Activated CD8-positive, alpha-beta memory T cell treated with anti-CD3 and anti-CD28 coated beads for 1 hour (primary cell): ENCODE data around the gene FEM1B.

Source experiments
- DNase-seq, 2 donors: peaks; one replicate each; pipeline ENCODE4 v3.0.0-alpha.2; 2020; ENCODE audit warnings: low read depth in 1 of 2; ENCODE audit errors: extremely low read depth in 1 of 2

Gene FEM1B

DNA sequence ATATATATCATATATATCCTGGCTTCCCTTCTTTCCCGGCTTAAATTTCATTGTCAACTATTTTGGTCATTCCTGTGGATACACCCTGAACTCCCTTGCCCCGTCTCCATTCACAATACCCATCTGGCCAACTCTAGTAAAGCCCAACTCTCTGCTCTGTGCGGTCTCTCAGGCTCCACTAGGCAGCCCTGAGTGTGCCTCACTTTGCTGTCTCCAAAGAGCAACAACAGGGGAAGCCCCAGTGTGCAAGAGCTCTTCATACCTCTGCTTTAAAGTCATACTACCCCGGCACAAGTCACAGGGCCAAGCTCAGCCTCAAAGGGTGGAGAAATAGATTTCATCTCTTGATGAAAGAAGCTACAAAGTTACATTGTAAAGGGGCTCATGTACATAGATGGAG is 18.9 kb upstream of the FEM1B start:
- no peak for DNase-seq

DNA sequence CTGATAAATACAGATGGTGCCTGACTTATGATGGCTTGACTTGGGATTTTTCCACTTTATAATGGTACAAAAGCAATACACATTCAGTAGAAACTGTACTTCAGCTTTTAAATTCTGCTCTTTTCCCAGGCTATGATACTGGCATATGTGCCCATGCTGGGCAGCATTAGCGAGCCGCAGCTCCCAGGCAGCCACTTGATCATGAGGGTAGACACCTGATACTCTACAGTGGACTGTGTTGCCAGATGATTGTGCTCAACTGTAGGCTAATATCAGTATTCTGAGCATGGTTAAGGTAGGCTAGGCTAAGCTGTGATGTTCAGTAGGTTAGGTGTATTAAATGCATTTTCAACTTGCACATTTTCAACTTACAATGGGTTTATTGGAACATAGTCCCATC is 17.7 kb upstream of the FEM1B start:
- no peak for DNase-seq

DNA sequence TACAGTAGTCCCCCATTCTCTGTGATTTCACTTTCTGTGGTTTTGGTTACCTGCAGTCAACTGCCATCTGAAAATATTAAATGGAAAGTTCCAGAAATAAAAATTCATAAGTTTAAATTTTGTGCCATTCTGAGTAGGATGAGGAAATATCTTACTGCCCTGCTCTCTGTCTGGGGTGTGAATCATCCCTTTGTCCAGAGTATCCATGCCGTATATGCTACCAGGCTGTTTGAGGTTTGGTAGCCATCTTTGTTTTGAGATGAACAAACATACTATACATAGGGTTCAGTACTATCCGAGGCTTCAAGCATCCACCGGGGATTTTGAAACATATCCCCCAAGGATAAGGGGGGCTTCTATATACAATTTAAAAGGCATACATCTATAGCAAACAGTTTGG is 16.3 kb upstream of the FEM1B start:
- DNase-seq: no peak

DNA sequence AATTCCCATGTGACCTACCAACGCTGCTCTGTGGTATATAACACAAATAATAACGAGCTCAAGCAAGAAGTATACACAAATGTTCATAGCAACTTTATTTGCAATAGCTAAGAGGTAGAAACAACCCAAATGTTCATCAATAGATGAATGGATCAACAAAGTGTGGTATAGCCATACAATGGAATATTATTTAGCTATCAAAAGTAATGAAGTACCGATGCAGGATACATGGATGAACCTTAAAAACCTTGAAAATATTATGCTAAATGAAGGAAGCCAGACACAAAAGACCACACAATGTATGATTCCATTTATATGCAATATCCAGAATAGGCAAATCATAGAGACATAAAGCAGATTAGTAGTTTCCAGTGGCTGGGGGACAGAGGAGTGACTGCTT is 15.6 kb upstream of the FEM1B start:
- DNase-seq: no peak

DNA sequence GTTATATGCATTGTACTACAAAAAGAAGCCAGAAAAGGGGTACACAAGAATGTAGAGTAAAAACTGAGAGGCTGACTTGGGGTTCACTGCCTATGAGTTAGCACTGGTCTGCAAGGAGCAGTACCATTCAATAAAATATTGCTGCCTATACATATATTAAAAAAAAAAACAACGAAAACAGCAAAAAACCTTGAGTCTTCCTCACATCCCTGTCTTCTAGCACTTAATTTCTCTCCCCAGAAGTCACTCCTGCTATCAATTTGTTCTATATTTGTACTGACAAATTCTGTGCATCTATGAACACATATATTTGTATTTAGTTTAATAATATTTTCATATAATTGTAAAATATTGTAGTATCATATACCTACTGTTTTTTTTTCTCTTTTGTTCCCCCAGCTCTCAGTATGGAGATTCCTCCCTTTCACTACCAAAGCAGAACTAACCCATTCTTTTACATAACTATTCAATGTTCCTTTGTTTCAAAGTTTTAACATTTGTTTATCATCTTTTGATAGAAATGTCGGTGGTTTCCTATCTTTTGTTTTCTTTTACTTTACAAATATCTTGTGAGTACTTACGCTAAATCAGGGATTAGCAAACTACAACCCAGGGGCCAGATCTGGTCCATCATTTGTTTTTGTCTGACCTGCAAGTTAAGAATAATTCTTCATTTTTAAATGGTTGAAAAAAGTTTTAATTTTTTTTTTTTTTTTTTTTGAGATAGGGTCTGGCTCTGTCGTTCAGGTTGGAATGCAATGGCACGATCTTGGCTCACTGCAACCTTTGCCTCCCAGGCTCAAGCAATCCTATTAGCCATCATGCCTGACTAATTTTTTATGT is 14.8 kb upstream of the FEM1B start:
- DNase-seq: no peak

DNA sequence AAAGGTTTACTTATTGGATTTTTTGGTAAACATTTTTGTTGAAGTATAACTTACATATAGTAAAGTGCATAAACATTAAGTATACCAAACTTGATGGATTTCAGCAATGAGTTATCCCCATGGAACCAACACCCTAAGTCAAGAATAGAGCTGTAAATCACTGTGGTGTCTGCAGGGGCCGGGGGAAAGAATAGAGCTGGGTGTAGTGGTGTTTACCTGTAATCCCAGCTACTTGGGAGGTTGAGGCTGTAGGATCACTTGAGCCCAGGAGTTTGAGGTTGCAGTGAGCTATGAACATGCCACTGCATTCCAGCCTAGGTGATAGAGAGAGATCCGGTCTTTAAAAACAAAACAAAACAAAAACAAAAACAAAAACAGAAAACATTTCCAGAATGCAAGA is 13.3 kb upstream of the FEM1B start:
- no peak for DNase-seq

DNA sequence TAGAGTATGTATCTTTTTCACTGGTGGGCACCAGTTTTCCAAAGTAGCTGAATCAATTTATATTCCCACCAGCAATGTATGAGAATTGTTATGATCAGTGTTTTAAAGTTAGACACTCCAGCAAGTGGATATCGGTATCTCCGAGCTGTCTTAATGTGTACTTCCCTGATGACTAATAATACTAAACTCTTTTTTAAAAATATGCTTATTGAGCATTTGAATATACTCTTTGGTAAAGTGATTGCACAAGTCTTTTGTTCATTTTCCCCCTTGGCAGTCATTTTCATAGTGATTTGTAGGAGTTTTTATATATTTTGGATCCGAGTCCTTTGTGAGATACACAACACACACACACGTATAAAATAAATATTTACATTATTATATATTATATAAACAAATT is 12.5 kb upstream of the FEM1B start:
- DNase-seq: no peak

DNA sequence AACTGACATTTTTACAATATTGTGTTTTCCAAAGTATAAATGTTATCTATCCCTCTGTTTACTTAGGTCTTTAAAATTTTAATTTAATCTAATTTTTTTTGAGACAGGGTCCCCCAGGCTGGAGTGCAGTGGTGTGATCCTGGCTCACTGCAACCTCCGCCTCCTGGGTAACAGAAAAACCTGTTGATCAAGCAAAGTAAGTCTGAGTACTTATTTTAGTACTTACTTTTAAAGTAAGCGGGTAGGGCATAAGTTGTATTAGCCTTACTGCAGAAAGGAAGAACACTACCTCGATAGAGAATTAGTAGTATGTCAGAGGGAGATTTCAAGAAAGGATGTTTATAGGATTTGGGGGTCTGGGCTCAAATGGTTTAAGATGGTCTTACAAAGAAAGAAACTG is 11.9 kb upstream of the FEM1B start:
- no peak for DNase-seq

DNA sequence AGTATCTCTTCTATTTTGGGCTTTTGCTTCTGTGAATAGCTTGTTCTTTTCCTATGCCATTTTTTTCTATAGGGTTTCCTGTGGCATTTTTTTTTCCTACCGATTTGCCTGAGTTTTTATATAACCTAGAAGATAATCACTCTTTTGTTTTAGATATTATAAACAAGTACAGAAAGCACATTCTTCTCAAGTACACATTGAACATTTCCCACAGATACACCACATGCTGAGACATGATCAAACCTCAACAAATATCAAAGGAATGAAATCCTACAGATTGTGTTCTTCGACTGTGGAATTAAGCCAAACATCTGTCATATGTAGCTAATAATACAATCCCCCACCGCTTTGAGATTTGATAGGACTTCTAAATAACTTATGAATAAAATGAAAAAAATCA is 9.1 kb upstream of the FEM1B start:
- DNase-seq: no peak

DNA sequence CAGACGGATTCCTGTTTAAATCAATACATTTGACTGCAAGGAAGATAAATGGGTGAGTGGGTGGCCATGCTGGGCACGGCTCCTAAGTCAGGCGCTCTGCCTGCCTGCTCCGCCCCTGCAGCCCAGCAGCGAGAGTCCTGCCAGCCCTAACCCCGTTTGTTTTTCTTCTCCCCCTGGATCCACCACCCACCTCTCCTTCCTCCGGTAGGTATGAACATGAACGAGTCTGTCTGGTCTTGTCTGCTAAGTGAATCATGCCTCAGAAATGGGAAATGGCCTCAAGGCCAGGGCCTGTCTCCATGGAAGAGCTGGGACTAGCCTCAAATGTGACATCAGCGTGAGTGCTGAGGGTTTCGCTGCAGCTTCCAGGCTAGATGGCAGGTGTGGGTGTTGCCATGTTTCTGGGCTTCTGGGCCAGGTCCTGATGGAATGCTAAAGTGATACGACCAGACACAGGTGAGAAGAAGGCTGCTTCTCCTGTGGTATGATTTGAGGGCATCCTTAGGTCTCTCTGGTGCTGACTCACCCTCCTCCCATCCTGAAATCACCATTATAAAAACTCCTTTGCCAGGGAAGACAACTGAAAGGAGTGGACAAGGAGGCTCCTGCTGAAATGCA is 5.6 kb upstream of the FEM1B start:
- no peak for DNase-seq

DNA sequence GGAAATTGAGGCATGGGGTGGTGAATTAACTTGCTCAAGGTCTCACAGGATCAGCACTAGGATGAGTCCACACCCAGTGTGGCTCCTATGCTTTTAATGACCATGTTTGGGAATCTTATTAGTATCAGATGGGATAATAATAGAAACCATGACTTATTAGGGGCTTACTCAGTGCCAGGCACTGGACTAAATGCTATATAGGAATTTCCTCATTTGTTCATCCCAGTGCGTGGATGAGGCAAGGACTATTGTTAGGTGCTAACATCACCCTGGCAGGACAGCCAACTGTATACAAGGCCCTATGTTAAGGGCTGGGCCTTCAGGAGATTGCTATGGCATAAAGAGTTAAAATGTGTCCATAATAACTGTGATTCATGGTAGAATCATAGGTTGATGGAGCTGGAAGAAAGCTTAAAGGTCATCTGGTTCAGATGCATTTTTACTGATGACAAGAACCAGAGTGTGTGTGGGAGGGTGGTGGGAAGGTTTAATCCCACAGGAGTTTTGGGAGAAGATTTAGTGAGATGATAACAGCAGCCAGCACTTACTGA is 4.7 kb upstream of the FEM1B start:
- no peak for DNase-seq

DNA sequence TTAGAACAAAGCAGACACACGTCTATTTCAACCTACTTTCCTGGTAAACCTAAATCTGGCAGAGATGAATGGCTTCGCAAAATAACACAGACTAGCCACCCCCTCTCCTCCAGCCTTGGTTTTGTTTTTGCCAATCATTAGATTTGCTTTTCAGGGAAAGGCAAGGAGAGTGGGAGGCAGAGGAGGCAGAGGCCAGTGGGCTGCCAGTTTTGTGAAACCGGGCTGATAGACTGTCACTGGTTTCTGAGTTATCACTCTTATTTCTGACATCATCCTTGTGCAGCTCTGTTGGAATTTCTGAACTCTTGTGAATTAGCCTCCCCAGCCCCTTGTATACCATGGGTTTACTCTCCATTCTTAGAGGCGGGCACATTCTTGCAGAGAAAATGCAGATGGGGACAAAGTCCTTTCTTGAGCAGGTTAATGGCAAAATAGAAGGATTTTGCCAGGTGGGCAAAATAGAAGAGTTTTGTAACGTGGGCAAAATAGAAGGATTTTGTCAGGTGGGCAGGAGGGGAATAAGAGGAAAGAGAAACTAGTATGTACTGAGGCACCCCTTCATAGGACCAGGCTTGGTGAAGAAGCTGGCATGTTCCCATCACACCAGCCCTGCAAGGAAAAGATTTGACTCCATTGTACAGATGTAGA is 3.2 kb upstream of the FEM1B start:
- no peak for DNase-seq

DNA sequence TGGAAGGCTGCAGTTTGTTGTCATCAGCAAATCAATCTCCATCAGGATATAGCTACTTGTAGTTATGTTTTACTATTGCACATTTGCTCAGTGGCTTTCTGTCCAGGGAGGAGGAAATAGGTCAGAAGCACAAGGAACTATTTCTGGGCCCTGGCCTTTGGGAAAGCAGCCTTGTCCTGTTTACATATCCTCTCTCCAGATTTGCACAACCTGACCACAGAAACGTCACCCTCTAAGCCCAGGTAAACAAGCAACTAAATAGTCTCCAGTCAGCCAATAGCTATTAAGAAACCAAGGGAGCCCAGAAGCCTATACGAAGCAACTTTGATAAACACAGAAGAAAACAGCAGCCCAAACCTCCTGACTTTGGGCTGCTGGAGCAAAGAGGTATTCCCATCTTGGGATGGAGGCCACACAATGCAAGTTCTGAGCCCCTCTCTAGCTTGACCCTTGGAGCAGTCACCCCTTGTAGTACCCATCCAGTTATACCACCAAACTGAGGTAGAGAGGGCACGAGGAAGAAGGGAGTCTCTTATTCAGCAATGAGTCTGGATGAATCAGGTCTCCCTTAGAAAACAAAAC is 2.3 kb upstream of the FEM1B start:
- DNase-seq: no peak

DNA sequence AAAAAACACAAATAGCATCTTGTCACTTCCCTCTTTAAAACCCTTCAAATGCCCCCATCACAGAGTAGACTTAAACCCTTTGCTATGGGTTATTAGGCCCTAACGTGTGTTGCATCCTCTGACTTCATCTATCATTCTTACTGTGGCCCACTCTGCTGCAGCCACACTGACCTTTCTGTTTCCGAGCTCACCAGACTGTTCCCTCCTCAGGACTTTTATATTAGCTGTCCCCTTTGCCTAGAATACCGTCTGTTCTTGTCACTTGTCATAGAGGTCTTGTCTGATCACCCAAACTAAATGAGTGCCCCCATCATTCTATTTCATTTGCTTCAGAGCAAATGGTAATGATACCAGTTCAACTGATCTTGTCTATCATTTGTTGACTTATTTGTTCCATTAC is 877 bp upstream of the FEM1B start:
- no peak for DNase-seq

DNA sequence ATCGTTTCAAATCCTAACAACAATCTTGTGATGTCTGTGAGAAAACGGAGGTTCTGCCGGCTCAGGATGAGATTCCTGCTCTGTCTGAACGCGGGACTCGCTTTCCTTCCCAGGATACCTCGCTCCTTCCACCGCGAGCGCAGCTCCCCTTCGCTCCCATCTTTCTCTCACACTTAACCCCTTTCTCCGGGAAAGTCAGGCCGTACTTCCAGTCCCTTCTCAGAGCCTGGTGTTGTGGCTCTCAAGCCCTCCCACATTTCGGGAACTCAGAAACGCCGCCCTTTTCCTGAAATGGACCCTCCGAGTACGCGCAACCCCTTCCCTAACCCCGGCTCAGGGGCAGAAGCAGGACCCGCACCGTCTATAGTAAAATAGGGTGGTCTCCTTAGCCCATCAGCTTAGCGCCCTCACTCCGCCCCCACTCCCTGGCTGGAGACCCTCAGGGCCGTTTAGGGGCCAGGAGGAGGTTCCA is 378 bp upstream of the FEM1B start:
- DNase-seq: no peak

DNA sequence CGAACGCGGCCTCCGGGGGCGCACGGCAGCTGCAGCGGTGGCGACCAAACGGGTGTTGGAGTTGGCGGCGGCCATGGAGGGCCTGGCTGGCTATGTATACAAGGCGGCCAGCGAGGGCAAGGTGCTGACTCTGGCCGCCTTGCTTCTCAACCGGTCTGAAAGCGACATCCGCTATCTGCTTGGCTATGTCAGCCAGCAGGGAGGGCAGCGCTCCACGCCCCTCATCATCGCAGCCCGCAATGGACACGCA is 725 bp downstream of the FEM1B start:
- peak in 1 of 2 donors; percentile 45 for DNase-seq

DNA sequence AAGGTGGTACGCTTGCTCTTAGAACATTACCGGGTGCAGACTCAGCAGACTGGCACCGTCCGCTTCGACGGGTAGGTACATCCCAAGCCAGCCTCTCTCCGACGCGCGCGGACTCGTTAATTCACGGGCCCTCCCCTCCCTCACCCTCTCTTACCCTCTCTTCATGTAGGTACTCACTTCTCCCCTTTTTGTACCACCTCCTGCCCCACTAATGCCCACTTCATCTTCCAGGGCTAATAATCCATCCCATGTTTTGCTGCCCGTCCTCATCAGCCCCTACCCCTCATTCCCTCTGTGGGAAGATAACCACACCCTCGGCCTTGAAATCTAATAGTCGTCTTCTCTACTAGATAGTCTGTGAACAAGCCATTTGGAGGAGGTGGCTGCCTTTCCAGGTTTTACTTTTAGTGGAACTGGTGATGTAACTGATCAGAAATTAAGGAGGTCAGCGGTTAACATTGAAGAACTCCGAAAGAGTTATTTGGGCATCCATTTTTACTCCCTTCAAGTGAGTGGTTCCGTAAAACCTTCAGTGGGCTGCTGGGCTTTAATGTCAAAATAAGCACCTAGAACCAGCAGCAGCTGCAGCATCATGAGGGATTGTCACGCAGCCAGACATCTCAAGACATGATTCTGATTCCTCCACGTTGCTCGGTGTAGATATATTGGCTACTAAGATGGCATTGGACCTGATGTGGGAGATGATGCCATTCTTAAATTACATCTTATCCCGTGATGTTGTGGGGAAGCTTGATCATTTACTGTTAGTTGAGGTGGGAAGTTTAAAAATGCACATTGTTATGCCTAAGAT is 1.3 kb downstream of the FEM1B start:
- no peak for DNase-seq

DNA sequence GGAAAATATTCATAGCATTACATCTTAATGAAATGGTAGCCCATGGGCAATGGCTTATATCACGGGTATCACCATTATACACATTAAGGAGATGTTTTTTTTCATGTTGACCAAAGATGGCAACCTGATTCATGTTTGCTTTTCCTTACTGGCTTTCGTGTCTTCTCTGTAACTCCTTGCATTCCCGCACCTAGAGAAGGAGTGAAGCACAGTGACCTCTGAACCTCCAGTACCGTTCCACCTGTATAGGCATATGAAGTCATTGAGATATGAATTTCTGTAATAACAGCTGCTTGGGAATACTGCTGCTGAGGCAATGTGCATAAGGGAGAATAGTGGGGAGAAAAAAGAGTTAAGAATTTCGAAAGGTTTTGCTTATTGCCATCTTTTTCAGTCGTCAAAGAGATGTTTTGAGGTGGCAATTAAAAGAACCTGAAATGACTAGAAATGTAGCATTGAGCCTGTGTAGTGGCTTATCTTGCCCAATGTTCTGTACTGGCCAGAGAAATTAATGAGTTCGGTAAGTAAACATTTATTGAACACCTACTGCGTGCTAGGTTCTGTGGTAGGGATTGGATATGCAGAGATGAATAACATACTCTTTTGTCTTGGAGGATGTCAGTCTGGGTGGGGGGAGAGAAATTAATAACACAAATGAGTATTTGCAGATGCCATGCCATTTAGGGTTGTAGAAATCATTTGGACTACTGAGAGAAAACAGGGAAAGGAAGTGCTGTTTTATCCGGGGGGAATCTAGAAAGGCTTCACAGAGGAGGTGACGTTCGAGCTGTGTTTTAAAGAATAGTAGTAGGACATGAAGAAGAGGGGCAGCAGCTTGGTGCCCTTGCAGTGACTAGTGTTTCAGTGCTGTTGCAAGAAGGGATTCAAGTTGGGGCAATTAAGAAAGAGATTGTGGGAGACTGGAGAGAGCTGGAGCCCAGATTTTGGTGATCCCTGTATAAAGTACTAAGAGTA is 2.5 kb downstream of the FEM1B start:
- DNase-seq: no peak

DNA sequence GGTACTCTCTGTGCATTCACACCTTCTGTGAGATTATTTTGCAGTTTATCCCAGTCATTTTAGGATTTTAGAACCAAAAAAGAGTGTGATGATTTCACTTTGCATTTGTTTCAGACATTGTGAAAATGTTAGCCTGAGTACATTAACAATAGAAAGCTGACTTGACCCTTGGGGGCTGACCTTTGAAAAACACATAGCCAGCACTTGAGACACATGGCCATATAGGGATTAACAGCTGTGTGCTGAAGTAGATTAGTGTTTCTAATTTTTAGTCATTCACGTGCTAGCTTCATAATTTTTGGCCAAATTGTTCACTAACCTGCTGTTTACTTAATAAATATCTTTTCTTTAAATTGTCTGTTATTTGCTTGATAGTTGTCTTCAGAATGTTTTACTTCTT is 3.5 kb downstream of the FEM1B start:
- DNase-seq: no peak

DNA sequence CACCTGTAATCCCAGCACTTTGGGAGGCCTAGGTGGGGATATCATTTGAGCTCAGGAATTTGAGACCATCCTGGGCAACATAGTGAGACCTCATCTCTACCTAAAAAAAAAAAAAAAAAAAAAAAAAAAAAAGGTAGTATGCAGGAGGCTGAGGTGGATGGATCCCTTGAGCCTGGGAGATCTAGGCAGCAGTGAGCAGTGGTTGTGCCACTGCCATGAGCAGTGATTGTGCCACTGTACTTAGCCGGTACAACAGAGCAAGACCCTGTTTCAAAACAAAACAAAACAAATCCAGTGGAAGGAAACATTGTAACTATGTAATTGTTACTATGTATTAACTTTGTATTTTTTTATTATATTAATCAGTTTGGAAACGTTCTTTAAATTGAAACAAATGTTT is 5.9 kb downstream of the FEM1B start:
- no peak for DNase-seq
